ENCODE results near the gene OSGIN1.

DNA sequence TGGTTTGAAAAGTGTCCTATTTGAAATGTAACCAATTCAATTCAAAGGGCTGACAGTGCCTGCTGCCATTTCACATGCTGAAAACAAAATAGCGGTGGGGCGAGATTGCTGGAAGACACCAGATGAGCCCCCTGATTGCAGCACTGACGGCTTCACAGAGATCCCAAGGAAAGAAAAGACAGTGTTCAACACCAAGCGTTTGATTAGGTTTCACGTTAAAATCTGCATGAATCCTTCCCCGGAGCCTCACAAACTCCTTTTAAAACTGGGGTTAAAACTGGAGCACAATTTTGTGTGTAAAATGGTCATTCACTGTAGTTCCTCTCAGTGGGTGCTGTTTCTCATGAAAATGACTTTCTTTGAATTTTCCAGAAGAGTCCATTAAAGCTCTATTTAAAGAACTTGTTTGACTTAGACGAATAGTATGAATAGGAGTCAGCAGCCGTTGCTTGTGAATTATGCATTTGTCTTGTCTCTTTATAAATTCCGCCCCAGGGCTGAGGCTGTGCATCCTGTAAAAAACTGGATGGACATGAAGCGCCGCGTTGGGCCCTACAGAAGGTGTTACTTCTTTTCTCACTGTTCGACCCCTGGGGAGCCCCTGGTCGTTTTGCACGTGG, 45.3 kb upstream of the OSGIN1 start:
- TF ChIP-seq, protein P1, sequence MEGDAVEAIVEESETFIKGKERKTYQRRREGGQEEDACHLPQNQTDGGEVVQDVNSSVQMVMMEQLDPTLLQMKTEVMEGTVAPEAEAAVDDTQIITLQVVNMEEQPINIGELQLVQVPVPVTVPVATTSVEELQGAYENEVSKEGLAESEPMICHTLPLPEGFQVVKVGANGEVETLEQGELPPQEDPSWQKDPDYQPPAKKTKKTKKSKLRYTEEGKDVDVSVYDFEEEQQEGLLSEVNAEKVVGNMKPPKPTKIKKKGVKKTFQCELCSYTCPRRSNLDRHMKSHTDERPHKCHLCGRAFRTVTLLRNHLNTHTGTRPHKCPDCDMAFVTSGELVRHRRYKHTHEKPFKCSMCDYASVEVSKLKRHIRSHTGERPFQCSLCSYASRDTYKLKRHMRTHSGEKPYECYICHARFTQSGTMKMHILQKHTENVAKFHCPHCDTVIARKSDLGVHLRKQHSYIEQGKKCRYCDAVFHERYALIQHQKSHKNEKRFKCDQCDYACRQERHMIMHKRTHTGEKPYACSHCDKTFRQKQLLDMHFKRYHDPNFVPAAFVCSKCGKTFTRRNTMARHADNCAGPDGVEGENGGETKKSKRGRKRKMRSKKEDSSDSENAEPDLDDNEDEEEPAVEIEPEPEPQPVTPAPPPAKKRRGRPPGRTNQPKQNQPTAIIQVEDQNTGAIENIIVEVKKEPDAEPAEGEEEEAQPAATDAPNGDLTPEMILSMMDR (IDR thresholded peaks at IDR 0.05; ENCODE audit: low read depth, low read length, poor library complexity, severe bottlenecking): no peak
- no peak for TF ChIP-seq EZH2phosphoT487 (IDR thresholded peaks at IDR 0.05; ENCODE audit: borderline replicate concordance, low read length)
